ENCODE results near the gene ZNF277. TPM values are rescaled to one million over a fixed set of nuclear protein-coding genes. Genes with fewer than 3 reads are reported as not detected.
A peak's percentile ranks its signal among the peaks of the same experiment; 100 is the strongest.

Gene ZNF277
- total RNA-seq, 6 donors from 2014 or later = 20.8 to 63.1 (median 34.8) TPM

DNA sequence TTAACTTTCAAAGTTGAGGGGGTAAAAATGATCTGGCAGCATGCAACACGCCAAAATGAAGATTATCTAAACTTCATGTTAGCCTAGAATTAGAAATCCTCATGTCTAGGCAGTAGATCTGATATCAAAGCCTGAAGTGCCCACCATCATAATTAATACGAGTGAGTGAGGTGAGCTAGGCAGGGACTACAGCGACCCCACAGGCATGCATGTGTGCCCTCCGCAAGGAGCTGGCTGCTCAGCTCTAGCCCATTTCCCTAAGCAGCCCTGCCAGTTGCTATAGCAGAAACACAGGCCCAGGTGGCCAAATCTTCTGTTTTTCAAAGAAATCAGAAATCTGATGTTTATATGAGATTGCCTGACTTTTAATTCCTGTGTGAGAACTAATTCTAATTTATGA, 150.6 kb downstream of the ZNF277 start:
- H3K27me3 ChIP-seq = no peaks in the 10 kb centered on the region
- H3K9me3 ChIP-seq = no peaks in the 10 kb centered on the region
- H3K36me3 ChIP-seq = no peaks in the 10 kb centered on the region
- WGBS, 2 donors = 50 to 82% methylated on average over 4 of the region's 4 CpGs
- H3K4me3 ChIP-seq = no peak overlapping the region
- TF ChIP-seq POLR2AphosphoS5 (IDR thresholded peaks at IDR 0.05) = no peak
- TF ChIP-seq EP300 (IDR thresholded peaks at IDR 0.05) = no peak
- TF ChIP-seq CTCF (IDR thresholded peaks at IDR 0.05) = no peak
- TF ChIP-seq POLR2A (IDR thresholded peaks at IDR 0.05) = no peak
- H3K27ac ChIP-seq = no peak overlapping the region
- H3K4me1 ChIP-seq = peaks cover 0 to 8% (median 2%) of the 10 kb centered on the region in 4 donors
- DNase-seq (no peak), ATAC-seq (ENCODE audit: low FRiP score in 2 of 2) (no peak)

GRCh38 chr7:112358513-112358912, 152.0 kb downstream of the ZNF277 start:
- H3K36me3 ChIP-seq = no peaks in the 10 kb centered on the region
- H3K4me1 ChIP-seq = peaks cover 0 to 13% (median 2%) of the 10 kb centered on the region in 4 donors
- no peaks in the 10 kb centered on the region for H3K9me3 ChIP-seq
- DNase-seq (no peak), ATAC-seq (ENCODE audit: low FRiP score in 2 of 2) (no peak)
- no peak for TF ChIP-seq CTCF (IDR thresholded peaks at IDR 0.05)
- no peak for TF ChIP-seq POLR2A (IDR thresholded peaks at IDR 0.05)
- no peak for TF ChIP-seq POLR2AphosphoS5 (IDR thresholded peaks at IDR 0.05)
- no peak for TF ChIP-seq EP300 (IDR thresholded peaks at IDR 0.05)
- no peaks in the 10 kb centered on the region for H3K27me3 ChIP-seq
- no peak overlapping the region for H3K4me3 ChIP-seq
- no peak overlapping the region for H3K27ac ChIP-seq

DNA sequence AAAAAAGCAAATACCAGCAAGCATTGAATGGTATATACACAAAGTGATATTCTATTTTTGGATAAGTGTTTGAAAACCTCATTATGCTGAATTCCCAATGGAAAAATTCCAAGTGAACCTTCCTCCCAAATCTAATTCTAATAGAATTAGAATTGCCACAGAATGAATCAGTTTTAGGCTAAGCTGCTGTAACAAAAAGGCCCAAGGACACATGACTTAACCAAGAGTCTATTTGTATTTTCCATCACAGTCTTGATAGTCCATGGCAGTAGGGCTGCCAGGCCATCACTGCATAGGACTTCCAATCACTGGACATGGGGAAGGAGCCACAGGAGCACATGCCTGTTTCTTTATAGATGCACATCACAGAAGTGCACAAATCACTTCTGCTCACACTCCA, 152.6 kb downstream of the ZNF277 start:
- DNase-seq = no peak
- Histone ChIP-seq H3K36me3 (no peaks in the 10 kb centered on the region), H3K9me3 (no peaks in the 10 kb centered on the region), H3K27me3 (no peaks in the 10 kb centered on the region), H3K27ac (no peak overlapping the region), H3K4me1 (peaks cover 0 to 13% (median 2%) of the 10 kb centered on the region in 4 donors), H3K4me3 (no peak overlapping the region)
- TF ChIP-seq POLR2AphosphoS5 (IDR thresholded peaks at IDR 0.05) = no peak
- no peak for TF ChIP-seq EP300 (IDR thresholded peaks at IDR 0.05)
- no peak for TF ChIP-seq CTCF (IDR thresholded peaks at IDR 0.05)
- TF ChIP-seq POLR2A (IDR thresholded peaks at IDR 0.05) = no peak
- no peak for ATAC-seq (ENCODE audit: low FRiP score in 2 of 2)

DNA sequence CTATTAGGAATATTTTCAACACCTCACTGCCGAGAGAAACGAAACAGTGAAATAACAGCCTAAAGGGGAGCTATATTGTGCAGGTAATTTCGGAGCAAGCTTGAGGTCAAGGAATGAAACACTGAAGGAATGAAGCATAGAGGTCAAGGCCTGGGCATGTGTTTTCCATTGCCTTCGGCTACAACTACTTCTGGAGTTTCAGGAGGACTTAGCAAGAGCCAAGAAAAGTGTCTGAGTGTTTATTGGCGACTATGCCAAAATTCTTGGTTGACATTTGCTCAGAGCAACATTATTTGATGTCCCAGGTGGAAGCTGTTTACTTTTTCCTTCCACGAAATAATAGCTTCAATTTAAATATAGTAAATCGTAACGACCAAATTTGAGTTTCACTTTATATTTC, 154.2 kb downstream of the ZNF277 start:
- no peak for DNase-seq
- H3K27ac ChIP-seq = peak overlapping the region in 3 of 4 donors; percentile 52 to 64 (median 52)
- H3K9me3 ChIP-seq = no peaks in the 10 kb centered on the region
- no peaks in the 10 kb centered on the region for H3K36me3 ChIP-seq
- H3K4me1 ChIP-seq = peaks cover 0 to 13% (median 2%) of the 10 kb centered on the region in 4 donors
- no peaks in the 10 kb centered on the region for H3K27me3 ChIP-seq
- TF ChIP-seq POLR2A (IDR thresholded peaks at IDR 0.05) (no peak), POLR2AphosphoS5 (IDR thresholded peaks at IDR 0.05) (no peak), CTCF (IDR thresholded peaks at IDR 0.05) (no peak), EP300 (IDR thresholded peaks at IDR 0.05) (no peak)
- peak in 1 of 2 donors; percentile 13 for ATAC-seq (ENCODE audit: low FRiP score in 2 of 2)
- H3K4me3 ChIP-seq = peak overlapping the region in 1 of 4 donors; percentile 25
- WGBS, 2 donors = 59 to 60% methylated on average over 8 of the region's 8 CpGs

GRCh38 chr7:112361154-112361553, 154.7 kb downstream of the ZNF277 start:
- TF ChIP-seq EP300 (IDR thresholded peaks at IDR 0.05) (no peak), POLR2AphosphoS5 (IDR thresholded peaks at IDR 0.05) (no peak), CTCF (IDR thresholded peaks at IDR 0.05) (no peak), POLR2A (IDR thresholded peaks at IDR 0.05) (no peak)
- WGBS, 2 donors = 51 to 53% methylated on average over 3 of the region's 3 CpGs
- DNase-seq = no peak
- peak; percentile 50 to 76 for ATAC-seq (ENCODE audit: low FRiP score in 2 of 2)
- peak overlapping the region; percentile 25 to 64 (median 52) for H3K27ac ChIP-seq
- no peaks in the 10 kb centered on the region for H3K36me3 ChIP-seq
- peak overlapping the region in 1 of 4 donors; percentile 25 for H3K4me3 ChIP-seq
- H3K9me3 ChIP-seq = no peaks in the 10 kb centered on the region
- H3K4me1 ChIP-seq = peaks cover 0 to 13% (median 2%) of the 10 kb centered on the region in 4 donors
- no peaks in the 10 kb centered on the region for H3K27me3 ChIP-seq
